Psoas muscle (tissue), 8 donors: ENCODE measurements around the gene UBE2J1. TPM values are rescaled to one million over a fixed set of nuclear protein-coding genes. Genes with fewer than 3 reads are reported as not detected.

Experiments
- ATAC-seq, 4 donors: fragments of 200-7000 bp; cut with Tn5 transposase; one replicate each; pipeline ENCODE4 v1.9.1; 2020; ENCODE audit warnings: moderate library complexity in 3 of 4, mild to moderate bottlenecking in 2 of 4
- DNase-seq, 2 donors: peaks; one replicate each; pipeline ENCODE4 v3.0.0-alpha.2; 2020
- H3K27ac ChIP-seq: fragments of 200-600 bp; one replicate; pipeline ENCODE4 v1.8.0; 2022
- H3K27me3 ChIP-seq, 3 donors: fragments of 200-600 bp in 1 of 3; one replicate each; pipeline versions ENCODE4 v1.6.1 to v1.8.0; 2013 to 2022; ENCODE audit warnings: low read length in 2 of 3, mild to moderate bottlenecking in 2 of 3, moderate library complexity in 1 of 3; ENCODE audit not compliant: insufficient read depth in 3 of 3
- H3K36me3 ChIP-seq, 2 donors: fragments of 200-600 bp in 1 of 2; one replicate each; pipeline versions ENCODE4 v1.6.1 to v1.8.0; 2013 to 2022; ENCODE audit warnings: low read depth in 1 of 2, mild to moderate bottlenecking in 1 of 2, moderate library complexity in 1 of 2; ENCODE audit not compliant: insufficient read depth in 1 of 2
- H3K4me1 ChIP-seq: fragments of 200-600 bp; one replicate; pipeline ENCODE4 v1.8.0; 2022
- H3K4me3 ChIP-seq: fragments of 200-600 bp; one replicate; pipeline ENCODE4 v1.8.0; 2022; ENCODE audit warnings: mild to moderate bottlenecking
- H3K9me3 ChIP-seq: fragments of 200-600 bp; one replicate; pipeline ENCODE4 v1.8.0; 2022
- WGBS, 3 donors: extraction: QIAGEN DNeasy Blood & Tissue Kit; methylation state at CpG; one replicate each; pipeline versions ENCODE4 v1.1.6 to v1.1.7; 2013; 5-methylcytosine and 5-hydroxymethylcytosine counted together
- intact Hi-C, 2 donors: fragments of 100-400 bp; cut with DNase I; formaldehyde crosslinking; loops; one replicate each; pipeline versions ENCODE4 v1.11.0 to v1.14.2; 2022
- polyA plus RNA-seq, 3 donors: library from polyadenylated mRNA; stranded (reverse); fragments of 200-250 nt; gene quantifications; one replicate each; pipeline ENCODE4 v1.2.3, GENCODE V29; 2013
- total RNA-seq, 4 donors: library from RNA; stranded (reverse); fragmentation: NEBNext Ultra II Directional in 2 of 4; extraction: Animal tissue kit (Norgen Biotek cat#: 25700) in 2 of 4; gene quantifications; one replicate each; pipeline versions ENCODE4 v1.2.1 to v1.2.4, GENCODE V29; 2021 to 2023
- TF ChIP-seq, protein P1 (sequence below): fragments of 200-600 bp; IDR thresholded peaks from one replicate; pipeline ENCODE4 v1.8.0; 2022; ENCODE audit warnings: antibody characterized with exemption
- donor health status: healthy with polysubstance abuse.
- donor health status: DM: no; HTN: no; CAD: no; lungs with moderate emphysema.
- donor health status: Bipolar disorder and iron deficiency.
- donor health status: healthy.
- donor health status: DM: yes; HTN: yes; CAD: no.
- donor health status: DM: no; HTN: no; CAD: no.
- donor health status: DM: no; HTN: no; CAD: no.
- donor health status: DM: yes; HTN: yes; CAD: no.

Gene UBE2J1
- total and polyA plus RNA-seq, 7 donors, result 10.0 to 21.6 (median 16.3) TPM

- H3K27me3 ChIP-seq, result no peaks in the 10 kb centered on the region
- TF ChIP-seq, protein P1, sequence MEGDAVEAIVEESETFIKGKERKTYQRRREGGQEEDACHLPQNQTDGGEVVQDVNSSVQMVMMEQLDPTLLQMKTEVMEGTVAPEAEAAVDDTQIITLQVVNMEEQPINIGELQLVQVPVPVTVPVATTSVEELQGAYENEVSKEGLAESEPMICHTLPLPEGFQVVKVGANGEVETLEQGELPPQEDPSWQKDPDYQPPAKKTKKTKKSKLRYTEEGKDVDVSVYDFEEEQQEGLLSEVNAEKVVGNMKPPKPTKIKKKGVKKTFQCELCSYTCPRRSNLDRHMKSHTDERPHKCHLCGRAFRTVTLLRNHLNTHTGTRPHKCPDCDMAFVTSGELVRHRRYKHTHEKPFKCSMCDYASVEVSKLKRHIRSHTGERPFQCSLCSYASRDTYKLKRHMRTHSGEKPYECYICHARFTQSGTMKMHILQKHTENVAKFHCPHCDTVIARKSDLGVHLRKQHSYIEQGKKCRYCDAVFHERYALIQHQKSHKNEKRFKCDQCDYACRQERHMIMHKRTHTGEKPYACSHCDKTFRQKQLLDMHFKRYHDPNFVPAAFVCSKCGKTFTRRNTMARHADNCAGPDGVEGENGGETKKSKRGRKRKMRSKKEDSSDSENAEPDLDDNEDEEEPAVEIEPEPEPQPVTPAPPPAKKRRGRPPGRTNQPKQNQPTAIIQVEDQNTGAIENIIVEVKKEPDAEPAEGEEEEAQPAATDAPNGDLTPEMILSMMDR, result peak; percentile 96
- peak; percentile 77 to 88 for DNase-seq
- H3K27ac ChIP-seq, result peak overlapping the region; percentile 53
- H3K4me1 ChIP-seq, result peaks cover 24% of the 10 kb centered on the region
- H3K4me3 ChIP-seq, result no peak overlapping the region
- peaks cover 0 to 35% of the 10 kb centered on the region in 2 donors for H3K36me3 ChIP-seq
- intact Hi-C loops, result loop anchor here (5.0 kb wide), 3 partner anchors 35 to 390 kb away; partner anchors contain the start of gene RRAGD (in 1 of the 2)
- ATAC-seq, result peak; percentile 79 to 87 (median 82)
- no peaks in the 10 kb centered on the region for H3K9me3 ChIP-seq
- 23 to 33% (median 24%) methylated on average over 8 of the region's 8 CpGs for WGBS, 3 donors
Observed at GRCh38 chr6:89371849-89372505, 19.5 kb upstream of the UBE2J1 start.

DNA sequence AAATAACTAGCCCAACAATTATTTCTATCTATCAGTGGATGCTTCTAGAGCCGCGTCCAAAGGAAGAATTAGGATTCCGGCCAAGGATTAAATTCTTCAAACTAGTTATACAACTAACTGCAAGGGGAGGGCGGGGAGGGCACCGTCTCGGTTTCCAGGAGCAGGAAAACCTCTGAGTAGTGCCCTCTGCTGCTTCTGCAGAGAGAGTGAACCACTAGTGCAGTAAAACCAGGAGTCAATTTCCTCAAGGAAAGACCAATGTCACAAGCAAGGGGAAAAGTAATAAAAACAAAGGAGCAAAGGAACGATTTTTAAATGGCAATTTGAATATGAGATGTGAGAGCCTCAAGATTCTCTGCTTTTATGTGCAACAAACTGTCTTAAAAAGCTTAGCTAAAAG lies 16.5 kb upstream of the UBE2J1 start:
- intact Hi-C loops, result loop anchor here (5.0 kb wide), 2 partner anchors 57 to 243 kb away; no protein-coding TSS in a partner anchor
- H3K27ac ChIP-seq, result no peak overlapping the region
- ATAC-seq, result peak in 3 of 4 donors; percentile 45 to 59 (median 54)
- no peak overlapping the region for H3K4me3 ChIP-seq
- TF ChIP-seq, protein P1, result peak; percentile 58
- peak in 1 of 2 donors; percentile 61 for DNase-seq
- H3K4me1 ChIP-seq, result peaks cover 19% of the 10 kb centered on the region
- H3K27me3 ChIP-seq, result no peaks in the 10 kb centered on the region
- WGBS, 3 donors, result 2 to 11% (median 5%) methylated on average over 7 of the region's 7 CpGs
- H3K9me3 ChIP-seq, result no peaks in the 10 kb centered on the region
- peaks cover 0 to 36% of the 10 kb centered on the region in 2 donors for H3K36me3 ChIP-seq

GRCh38 chr6:89368107-89368506 lies 15.6 kb upstream of the UBE2J1 start:
- WGBS, 3 donors, result 35 to 47% (median 35%) methylated on average over 6 of the region's 6 CpGs
- H3K27ac ChIP-seq, result no peak overlapping the region

GRCh38 chr6:89364586-89364985 lies 12.1 kb upstream of the UBE2J1 start:
- Histone ChIP-seq H3K36me3 (peaks cover 0 to 22% of the 10 kb centered on the region in 2 donors), H3K4me1 (peaks cover 10% of the 10 kb centered on the region), H3K4me3 (no peak overlapping the region), H3K27ac (no peak overlapping the region), H3K27me3 (no peaks in the 10 kb centered on the region), H3K9me3 (no peaks in the 10 kb centered on the region)
- TF ChIP-seq, protein P1, result no peak
- intact Hi-C loops, result no loop called here
- ATAC-seq, result no peak
- no peak for DNase-seq

More at GRCh38 chr6:89368107-89368506, 15.6 kb upstream of the UBE2J1 start:
- peak; percentile 59 to 73 (median 66) for ATAC-seq
- H3K4me1 ChIP-seq, result peaks cover 19% of the 10 kb centered on the region
- intact Hi-C loops, result loop anchor here (5.0 kb wide), 2 partner anchors 56 to 244 kb away; no protein-coding TSS in a partner anchor
- H3K4me3 ChIP-seq, result no peak overlapping the region
- H3K36me3 ChIP-seq, result peaks cover 0 to 40% of the 10 kb centered on the region in 2 donors
- peak; percentile 51 to 68 for DNase-seq
- H3K27me3 ChIP-seq, result no peaks in the 10 kb centered on the region
- TF ChIP-seq, protein P1, result peak; percentile 79
- no peaks in the 10 kb centered on the region for H3K9me3 ChIP-seq
